ENCODE data around the gene IQCC.
A peak's percentile ranks its signal among the peaks of the same experiment; 100 is the strongest.

The IQCC gene

GRCh38 chr1:32247983-32248889 is 42.8 kb downstream of the IQCC start:
- Histone ChIP-seq H3K4me1 (ENCODE audit: control insufficient read depth, insufficient read depth, low read length) (no peaks in the 10 kb centered on the region), H3K27ac (ENCODE audit: extremely low read depth, low read depth, low read length) (no peak overlapping the region), H3K4me3 (ENCODE audit: low read depth, low read length) (no peak overlapping the region), H3K36me3 (ENCODE audit: control insufficient read depth in 2 of 2, insufficient read depth in 1 of 2, low read length in 2 of 2) (no peaks in the 10 kb centered on the region), H3K9me3 (ENCODE audit: control insufficient read depth, insufficient read depth, low read depth, low read length) (no peaks in the 10 kb centered on the region)
- ChIA-PET POLR2A (interaction anchor here (0.6 to 1.8 kb wide), 9 partner anchors 11 to 153 kb away, joined by 3 to 8 read pairs (median 3); partner anchors contain the start of genes BSDC1, KPNA6 and MARCKSL1), CTCF (interaction anchor here (0.6 to 4.3 kb wide), 32 partner anchors 8 to 429 kb away, joined by 3 to 40 read pairs (median 4); partner anchors contain the start of genes CCDC28B and MARCKSL1)
- peak; percentile 80 for TF ChIP-seq ZNF2 (tag by site-specific recombination; IDR thresholded peaks at IDR 0.05)
- TF ChIP-seq FEZF1 (tag by site-specific recombination; IDR thresholded peaks at IDR 0.05): no peak
- TF ChIP-seq ZNF639 (tag by site-specific recombination; IDR thresholded peaks at IDR 0.05): peak; percentile 69; the same call in 1 of the 2 replicates
- no peak for TF ChIP-seq ZNF549 (tag by site-specific recombination; IDR thresholded peaks at IDR 0.05)
- TF ChIP-seq KLF16 (tag by site-specific recombination; IDR thresholded peaks at IDR 0.05): no peak; the same call in 1 of the 2 replicates
- TF ChIP-seq ZNF19 (tag by site-specific recombination; IDR thresholded peaks at IDR 0.05; ENCODE audit: low read depth): no peak
- TF ChIP-seq ZNF501 (tag by site-specific recombination; IDR thresholded peaks at IDR 0.05): 0 out of 2 replicates have a peak, but pooled peaks have one; percentile 32
- TF ChIP-seq ZFP69B (tag by site-specific recombination; IDR thresholded peaks at IDR 0.05): peak; percentile 74; the same call in 1 of the 2 replicates
- no peak for TF ChIP-seq ZBTB11 (tag by site-specific recombination; conservative IDR thresholded peaks at IDR 0.05; ENCODE audit: low read depth)
- TF ChIP-seq HOXA7 (CRISPR knock-in tag; IDR thresholded peaks at IDR 0.05; ENCODE audit: borderline replicate concordance): no peak
- TF ChIP-seq SP2 (tag by site-specific recombination; IDR thresholded peaks at IDR 0.05): peak; percentile 44
- TF ChIP-seq ZNF324 (tag by site-specific recombination; IDR thresholded peaks at IDR 0.05): no peak
- no peak for TF ChIP-seq ZNF175 (tag by site-specific recombination; IDR thresholded peaks at IDR 0.05)
- TF ChIP-seq ZNF341 (tag by site-specific recombination; IDR thresholded peaks at IDR 0.05; ENCODE audit: low read depth): no peak
- TF ChIP-seq ZNF221 (tag by site-specific recombination; IDR thresholded peaks at IDR 0.05; ENCODE audit: borderline replicate concordance): no peak
- TF ChIP-seq KLF17 (tag by site-specific recombination; IDR thresholded peaks at IDR 0.05): peak; percentile 36; the same call in 1 of the 2 replicates
- TF ChIP-seq MZF1 (tag by site-specific recombination; IDR thresholded peaks at IDR 0.05; ENCODE audit: borderline replicate concordance): no peak
- TF ChIP-seq HOXD13 (CRISPR knock-in tag; IDR thresholded peaks at IDR 0.05; ENCODE audit: borderline replicate concordance): no peak
- no peak for TF ChIP-seq ZNF239 (tag by site-specific recombination; IDR thresholded peaks at IDR 0.05)
- TF ChIP-seq ZNF311 (tag by site-specific recombination; IDR thresholded peaks at IDR 0.05; ENCODE audit: borderline replicate concordance): no peak
- peak; percentile 97 for TF ChIP-seq CTCF (tag by site-specific recombination; IDR thresholded peaks at IDR 0.05)
- TF ChIP-seq SP3 (tag by site-specific recombination; IDR thresholded peaks at IDR 0.05): 0 out of 2 replicates have a peak, but pooled peaks have one; percentile 16
- no peak for TF ChIP-seq ZNF112 (tag by site-specific recombination; IDR thresholded peaks at IDR 0.05)
- TF ChIP-seq ZNF692 (tag by site-specific recombination; IDR thresholded peaks at IDR 0.05): peak; percentile 67
- peak; percentile 82; the same call in 1 of the 2 replicates for TF ChIP-seq ZFP37 (tag by site-specific recombination; IDR thresholded peaks at IDR 0.05)
- TF ChIP-seq ZNF704 (tag by site-specific recombination; IDR thresholded peaks at IDR 0.05): no peak
